CD14-positive monocyte (primary cell): ENCODE results near the gene ZNF138. TPM values are rescaled to one million over a fixed set of nuclear protein-coding genes. Genes with fewer than 3 reads are reported as not detected.

Experiments used
- polyA plus RNA-seq, 3 donors: library from polyadenylated mRNA; depleted of rRNA in 1 of 3; unstranded in 2 of 3; stranded (reverse) in 1 of 3; fragments of 300-500 nt in 2 of 3; fragments of >200 nt in 1 of 3; fragmentation: Illumina TruSeq in 2 of 3; gene quantifications; 1 replicate in 2 of 3; 2 replicates in 1 of 3; pipeline ENCODE4 v1.2.3, GENCODE V29; 2012 to 2021

The ZNF138 gene
- polyA plus RNA-seq, 3 donors: 0.89 to 1.1 (median 1.1) TPM

Other genes starting within 250 kb of the ZNF138 start
- gene ZNF680, start 231.4 kb upstream of the ZNF138 start, polyA plus RNA-seq: 1 to 10 TPM in 2 of 3 donors, under 1 TPM in 1; 0.69 to 1.6 (median 1.5) TPM
- gene ZNF107, start 128.3 kb upstream of the ZNF138 start, polyA plus RNA-seq: under 1 TPM; 0.44 to 0.89 (median 0.65) TPM
- 1 to 10 TPM in 1 of 3 donors, under 1 TPM in 2; 0.21 to 1.7 (median 0.62) TPM for gene ZNF273, start 108.8 kb downstream of the ZNF138 start, polyA plus RNA-seq
- 1 to 10 TPM in 1 of 3 donors, under 1 TPM in 2; 0.37 to 8.7 (median 0.64) TPM for gene ZNF117, start 196.6 kb downstream of the ZNF138 start, polyA plus RNA-seq
- gene ERV3-1, start 212.3 kb downstream of the ZNF138 start, polyA plus RNA-seq: 10 to 100 TPM in 1 of 3 donors, 1 to 10 TPM in 2; 2.1 to 23.4 (median 7.9) TPM